Measurements from ENCODE around the gene FAM241B.

The FAM241B gene

GRCh38 chr10:69636273-69636575 lies 6.2 kb downstream of the FAM241B start:
- no peak overlapping the region for H3K4me3 ChIP-seq (ENCODE audit: low read length)
- H3K36me3 ChIP-seq (ENCODE audit: control insufficient read depth, insufficient read depth, low read length), result no peaks in the 10 kb centered on the region
- H3K4me1 ChIP-seq (ENCODE audit: control insufficient read depth, insufficient read depth, low read length), result no peaks in the 10 kb centered on the region
- H3K9ac ChIP-seq (ENCODE audit: low read length), result no peak overlapping the region
- H3K9me3 ChIP-seq (ENCODE audit: control insufficient read depth, low read length), result no peaks in the 10 kb centered on the region
- no peaks in the 10 kb centered on the region for H3K27me3 ChIP-seq (ENCODE audit: control insufficient read depth, insufficient read depth, low read length)

GRCh38 chr10:69636626-69637605 lies 6.9 kb downstream of the FAM241B start:
- Histone ChIP-seq H3K27me3 (ENCODE audit: control insufficient read depth, insufficient read depth, low read length) (peaks cover 3% of the 10 kb centered on the region), H3K4me1 (ENCODE audit: control insufficient read depth, insufficient read depth, low read length) (no peaks in the 10 kb centered on the region), H3K4me3 (ENCODE audit: low read length) (no peak overlapping the region), H3K9me3 (ENCODE audit: control insufficient read depth, low read length) (no peaks in the 10 kb centered on the region), H3K9ac (ENCODE audit: low read length) (no peak overlapping the region), H3K36me3 (ENCODE audit: control insufficient read depth, insufficient read depth, low read length) (no peaks in the 10 kb centered on the region)

DNA sequence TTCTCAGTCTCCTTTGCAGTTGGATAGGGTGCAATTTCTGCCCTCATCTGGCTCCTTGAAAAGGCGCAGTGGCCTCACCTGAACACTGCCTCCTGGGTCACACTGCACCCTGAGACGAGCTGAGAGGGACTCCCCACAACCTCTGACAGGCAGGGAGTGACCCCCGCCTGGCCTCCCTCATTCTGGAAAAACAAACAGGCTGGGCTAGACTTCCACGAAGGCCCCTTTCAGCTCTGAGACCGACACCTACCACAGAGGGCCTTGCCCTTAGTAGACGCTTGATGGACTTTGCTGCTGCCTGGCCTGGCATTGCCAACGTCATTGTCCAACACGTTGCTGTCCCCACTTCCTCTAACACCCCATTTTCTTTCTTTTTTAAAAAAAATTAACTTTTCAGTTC lies 8.6 kb downstream of the FAM241B start:
- no peaks in the 10 kb centered on the region for H3K36me3 ChIP-seq (ENCODE audit: control insufficient read depth, insufficient read depth, low read length)
- no peaks in the 10 kb centered on the region for H3K4me1 ChIP-seq (ENCODE audit: control insufficient read depth, insufficient read depth, low read length)
- H3K9ac ChIP-seq (ENCODE audit: low read length), result no peak overlapping the region
- H3K4me3 ChIP-seq (ENCODE audit: low read length), result no peak overlapping the region
- peaks cover 3% of the 10 kb centered on the region for H3K27me3 ChIP-seq (ENCODE audit: control insufficient read depth, insufficient read depth, low read length)
- no peaks in the 10 kb centered on the region for H3K9me3 ChIP-seq (ENCODE audit: control insufficient read depth, low read length)

- Histone ChIP-seq H3K36me3 (ENCODE audit: control insufficient read depth, insufficient read depth, low read length) (no peaks in the 10 kb centered on the region), H3K4me1 (ENCODE audit: control insufficient read depth, insufficient read depth, low read length) (no peaks in the 10 kb centered on the region), H3K4me3 (ENCODE audit: low read length) (no peak overlapping the region), H3K9me3 (ENCODE audit: control insufficient read depth, low read length) (no peaks in the 10 kb centered on the region), H3K27me3 (ENCODE audit: control insufficient read depth, insufficient read depth, low read length) (peaks cover 3% of the 10 kb centered on the region), H3K9ac (ENCODE audit: low read length) (no peak overlapping the region)
Observed at GRCh38 chr10:69639291-69640195, 9.5 kb downstream of the FAM241B start.

- H3K4me3 ChIP-seq (ENCODE audit: low read length), result no peak overlapping the region
- no peak overlapping the region for H3K9ac ChIP-seq (ENCODE audit: low read length)
- peaks cover 3% of the 10 kb centered on the region for H3K27me3 ChIP-seq (ENCODE audit: control insufficient read depth, insufficient read depth, low read length)
- no peaks in the 10 kb centered on the region for H3K36me3 ChIP-seq (ENCODE audit: control insufficient read depth, insufficient read depth, low read length)
- H3K4me1 ChIP-seq (ENCODE audit: control insufficient read depth, insufficient read depth, low read length), result no peaks in the 10 kb centered on the region
- no peaks in the 10 kb centered on the region for H3K9me3 ChIP-seq (ENCODE audit: control insufficient read depth, low read length)
Observed at GRCh38 chr10:69640196-69640980, 10.3 kb downstream of the FAM241B start.

DNA sequence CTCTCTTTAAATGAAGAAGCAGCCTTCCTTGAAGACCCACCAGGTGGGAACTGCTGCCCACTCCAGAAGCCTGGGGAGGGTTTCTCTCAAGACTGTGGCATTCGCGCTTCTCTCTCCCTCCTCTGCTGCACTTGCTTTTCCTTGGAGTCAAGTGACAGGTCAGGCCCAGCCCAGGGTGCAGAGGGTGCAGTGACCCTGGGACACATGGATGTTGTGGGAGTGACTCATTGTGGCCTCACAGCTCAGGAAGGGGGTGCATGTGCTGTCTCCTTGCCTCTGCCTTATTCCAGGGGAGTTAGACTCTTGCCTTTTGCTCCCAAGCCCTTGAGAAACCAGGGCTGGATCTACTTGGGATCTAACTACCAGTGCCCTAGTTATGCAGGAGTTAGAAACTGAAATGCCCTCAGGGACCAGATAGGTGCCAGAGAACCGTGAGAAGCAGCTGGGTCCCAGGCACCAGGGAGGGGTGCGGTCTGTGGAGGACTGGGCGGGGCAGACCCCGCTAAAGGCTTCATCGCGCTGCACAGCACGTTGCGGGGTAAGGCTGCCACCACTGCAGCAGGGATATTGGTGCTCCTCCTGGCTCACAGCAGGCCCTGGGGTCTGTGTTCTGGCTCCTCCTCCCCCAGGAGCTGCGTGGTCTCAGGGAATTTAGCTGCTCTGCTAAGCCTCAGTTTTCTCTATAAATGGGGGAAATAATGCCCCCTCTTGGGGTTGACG lies 11.4 kb downstream of the FAM241B start:
- H3K27me3 ChIP-seq (ENCODE audit: control insufficient read depth, insufficient read depth, low read length), result peaks cover 3% of the 10 kb centered on the region
- no peaks in the 10 kb centered on the region for H3K9me3 ChIP-seq (ENCODE audit: control insufficient read depth, low read length)
- H3K9ac ChIP-seq (ENCODE audit: low read length), result no peak overlapping the region
- H3K4me1 ChIP-seq (ENCODE audit: control insufficient read depth, insufficient read depth, low read length), result no peaks in the 10 kb centered on the region
- H3K36me3 ChIP-seq (ENCODE audit: control insufficient read depth, insufficient read depth, low read length), result no peaks in the 10 kb centered on the region
- H3K4me3 ChIP-seq (ENCODE audit: low read length), result no peak overlapping the region

GRCh38 chr10:69642747-69643146 lies 12.7 kb downstream of the FAM241B start:
- Histone ChIP-seq H3K9me3 (ENCODE audit: control insufficient read depth, low read length) (no peaks in the 10 kb centered on the region), H3K36me3 (ENCODE audit: control insufficient read depth, insufficient read depth, low read length) (no peaks in the 10 kb centered on the region), H3K27me3 (ENCODE audit: control insufficient read depth, insufficient read depth, low read length) (peaks cover 3% of the 10 kb centered on the region), H3K4me1 (ENCODE audit: control insufficient read depth, insufficient read depth, low read length) (no peaks in the 10 kb centered on the region), H3K4me3 (ENCODE audit: low read length) (no peak overlapping the region), H3K9ac (ENCODE audit: low read length) (no peak overlapping the region)

DNA sequence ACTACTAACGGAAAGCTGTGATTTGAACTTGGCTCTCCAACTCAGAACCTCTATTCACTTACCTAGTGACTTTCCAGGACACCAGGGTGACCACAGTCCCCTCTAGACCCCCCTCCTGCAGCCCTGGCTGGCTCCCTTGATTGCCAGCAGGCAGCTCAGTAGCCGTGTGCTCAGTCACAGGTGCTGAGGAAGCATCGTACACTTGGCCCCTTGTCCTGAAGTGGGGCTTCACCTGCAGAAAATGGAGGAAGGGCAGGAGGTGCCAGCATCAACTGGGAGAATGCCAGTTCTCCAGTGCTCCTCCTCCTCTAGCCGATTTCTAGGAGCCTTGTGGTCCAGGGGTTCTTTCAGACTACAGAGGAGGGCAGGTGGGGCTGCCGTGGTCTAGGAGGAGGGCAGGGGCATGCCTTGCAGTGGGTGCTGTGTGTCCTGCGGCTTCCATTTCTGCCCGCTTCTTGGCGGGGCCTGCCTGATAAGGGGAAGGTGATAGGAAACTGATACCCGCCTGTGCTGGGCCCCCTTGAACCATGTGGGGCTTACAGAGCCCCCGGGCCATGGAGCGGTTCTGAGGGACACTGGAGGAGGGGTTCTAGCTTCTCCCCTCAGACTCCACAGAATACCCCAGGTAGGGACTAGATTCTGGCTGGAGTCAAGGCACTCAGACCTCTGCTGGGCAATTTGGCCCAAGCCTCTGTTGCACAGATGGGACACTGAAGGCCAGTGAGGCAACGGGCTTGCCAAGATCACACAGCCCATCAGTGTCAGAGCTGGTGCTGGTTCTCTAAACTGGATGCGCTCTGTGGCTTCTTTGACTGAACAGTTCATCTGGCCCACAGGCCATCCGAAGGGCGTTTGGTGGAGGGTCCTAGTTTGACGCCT lies 14.0 kb downstream of the FAM241B start:
- H3K9ac ChIP-seq (ENCODE audit: low read length), result no peak overlapping the region
- H3K27me3 ChIP-seq (ENCODE audit: control insufficient read depth, insufficient read depth, low read length), result peaks cover 3% of the 10 kb centered on the region
- no peaks in the 10 kb centered on the region for H3K4me1 ChIP-seq (ENCODE audit: control insufficient read depth, insufficient read depth, low read length)
- H3K9me3 ChIP-seq (ENCODE audit: control insufficient read depth, low read length), result no peaks in the 10 kb centered on the region
- no peak overlapping the region for H3K4me3 ChIP-seq (ENCODE audit: low read length)
- H3K36me3 ChIP-seq (ENCODE audit: control insufficient read depth, insufficient read depth, low read length), result no peaks in the 10 kb centered on the region

GRCh38 chr10:69644658-69645295 lies 14.7 kb downstream of the FAM241B start:
- H3K9me3 ChIP-seq (ENCODE audit: control insufficient read depth, low read length), result no peaks in the 10 kb centered on the region
- H3K27me3 ChIP-seq (ENCODE audit: control insufficient read depth, insufficient read depth, low read length), result peaks cover 4% of the 10 kb centered on the region
- H3K36me3 ChIP-seq (ENCODE audit: control insufficient read depth, insufficient read depth, low read length), result no peaks in the 10 kb centered on the region
- no peaks in the 10 kb centered on the region for H3K4me1 ChIP-seq (ENCODE audit: control insufficient read depth, insufficient read depth, low read length)
- H3K9ac ChIP-seq (ENCODE audit: low read length), result no peak overlapping the region
- no peak overlapping the region for H3K4me3 ChIP-seq (ENCODE audit: low read length)

DNA sequence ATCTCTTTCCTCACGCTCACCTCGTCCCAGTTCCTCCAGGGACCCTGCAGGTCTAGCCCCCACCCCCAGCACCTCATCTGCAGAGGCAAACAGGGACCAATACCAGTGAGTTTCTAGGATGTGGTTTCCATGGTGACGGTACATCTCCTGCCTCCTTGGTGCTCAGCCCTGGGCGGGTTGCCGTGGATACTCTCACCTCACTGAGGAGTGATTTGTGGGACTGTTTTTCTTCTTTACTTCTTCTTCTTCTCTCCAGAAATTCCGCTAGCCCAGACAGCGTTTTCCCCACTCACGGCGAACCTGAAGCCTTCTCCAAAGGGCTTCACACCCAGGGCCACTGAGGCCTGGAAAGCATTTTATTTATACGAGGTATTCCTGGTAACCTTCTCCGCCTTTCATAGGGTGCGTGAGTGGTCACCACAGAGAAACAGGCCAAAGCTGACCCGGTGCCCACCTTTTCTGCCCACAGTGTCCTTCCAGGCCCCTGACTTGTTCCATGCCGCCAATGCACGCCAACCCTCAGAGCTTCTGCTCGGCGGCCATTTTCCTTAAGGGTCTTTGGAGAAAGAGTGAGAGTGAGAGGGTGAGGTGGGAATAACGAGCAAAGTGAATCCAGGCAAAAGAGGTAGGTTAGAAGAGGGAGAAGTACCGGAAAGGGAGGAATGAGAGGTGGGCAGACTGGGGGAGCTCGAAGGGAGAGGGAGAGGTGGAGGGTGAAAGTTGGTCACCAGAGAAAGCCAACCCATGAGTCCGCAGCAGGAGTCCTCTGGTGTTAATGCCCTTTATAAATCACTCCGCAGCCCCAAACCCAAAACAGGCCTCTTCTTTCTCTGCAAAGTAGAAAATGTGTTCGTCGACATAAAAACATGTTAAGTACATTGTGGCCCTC lies 15.5 kb downstream of the FAM241B start:
- Histone ChIP-seq H3K4me3 (ENCODE audit: low read length) (no peak overlapping the region), H3K27me3 (ENCODE audit: control insufficient read depth, insufficient read depth, low read length) (peaks cover 9% of the 10 kb centered on the region), H3K36me3 (ENCODE audit: control insufficient read depth, insufficient read depth, low read length) (no peaks in the 10 kb centered on the region), H3K9ac (ENCODE audit: low read length) (no peak overlapping the region), H3K9me3 (ENCODE audit: control insufficient read depth, low read length) (no peaks in the 10 kb centered on the region), H3K4me1 (ENCODE audit: control insufficient read depth, insufficient read depth, low read length) (no peaks in the 10 kb centered on the region)

Measured in mucosa of stomach (tissue), 1 donor.